Thymus (tissue), 11 donors: Measurements from ENCODE around the gene PSMD9. TPM values are rescaled to one million over a fixed set of nuclear protein-coding genes. Genes with fewer than 3 reads are reported as not detected.
"Not testable (repeated sequence)": the region's sequence is repeated elsewhere in the genome, so short reads cannot be mapped to it uniquely, and the experiment has no call there.

Experiments
- DNase-seq, 9 donors: peaks; one replicate each; pipeline ENCODE4 v3.0.0-alpha.2; 2013; ENCODE audit warnings: low spot score in 9 of 9, low read depth in 6 of 9, missing footprints in 1 of 9
- H3K27ac ChIP-seq, 2 donors: one replicate each; pipeline ENCODE4 v1.5.1; 2013; ENCODE audit warnings: control low read depth in 1 of 2, low read depth in 1 of 2, low read length in 1 of 2, mild to moderate bottlenecking in 1 of 2, moderate library complexity in 1 of 2
- H3K27me3 ChIP-seq, 2 donors: one replicate each; pipeline ENCODE4 v1.5.1; 2013; ENCODE audit warnings: low read length in 1 of 2; ENCODE audit not compliant: control insufficient read depth in 2 of 2, insufficient read depth in 1 of 2
- H3K36me3 ChIP-seq, 2 donors: one replicate each; pipeline ENCODE4 v1.5.1; 2013; ENCODE audit warnings: low read length in 1 of 2, mild to moderate bottlenecking in 1 of 2, moderate library complexity in 1 of 2; ENCODE audit not compliant: control insufficient read depth in 2 of 2, insufficient read depth in 2 of 2
- H3K4me1 ChIP-seq, 2 donors: one replicate each; pipeline ENCODE4 v1.5.1; 2013; ENCODE audit warnings: low read length in 2 of 2; ENCODE audit not compliant: control insufficient read depth in 2 of 2, insufficient read depth in 2 of 2
- H3K4me3 ChIP-seq, 2 donors: one replicate each; pipeline ENCODE4 v1.5.1; 2013; ENCODE audit warnings: low read length in 2 of 2, control low read depth in 1 of 2, mild to moderate bottlenecking in 1 of 2
- H3K9me3 ChIP-seq, 2 donors: one replicate each; pipeline ENCODE4 v1.5.1; 2013; ENCODE audit warnings: low read length in 1 of 2, mild to moderate bottlenecking in 1 of 2; ENCODE audit not compliant: control insufficient read depth in 2 of 2, insufficient read depth in 1 of 2
- WGBS: extraction: QIAGEN DNeasy Blood & Tissue Kit; methylation state at CpG from one replicate; pipeline ENCODE4 v1.1.7; 2013; 5-methylcytosine and 5-hydroxymethylcytosine counted together
- polyA plus RNA-seq: library from polyadenylated mRNA; stranded (reverse); fragments of 200-250 nt; gene quantifications from one replicate; pipeline ENCODE4 v1.2.3, GENCODE V29; 2013
- total RNA-seq: library from RNA; stranded (reverse); fragments of 120-200 nt; gene quantifications from one replicate; pipeline ENCODE4 v1.2.4, GENCODE V29; 2013
- donor health status: healthy.

The PSMD9 gene
- total and polyA plus RNA-seq, 2 donors, result 51.6 to 70.7 TPM

DNA sequence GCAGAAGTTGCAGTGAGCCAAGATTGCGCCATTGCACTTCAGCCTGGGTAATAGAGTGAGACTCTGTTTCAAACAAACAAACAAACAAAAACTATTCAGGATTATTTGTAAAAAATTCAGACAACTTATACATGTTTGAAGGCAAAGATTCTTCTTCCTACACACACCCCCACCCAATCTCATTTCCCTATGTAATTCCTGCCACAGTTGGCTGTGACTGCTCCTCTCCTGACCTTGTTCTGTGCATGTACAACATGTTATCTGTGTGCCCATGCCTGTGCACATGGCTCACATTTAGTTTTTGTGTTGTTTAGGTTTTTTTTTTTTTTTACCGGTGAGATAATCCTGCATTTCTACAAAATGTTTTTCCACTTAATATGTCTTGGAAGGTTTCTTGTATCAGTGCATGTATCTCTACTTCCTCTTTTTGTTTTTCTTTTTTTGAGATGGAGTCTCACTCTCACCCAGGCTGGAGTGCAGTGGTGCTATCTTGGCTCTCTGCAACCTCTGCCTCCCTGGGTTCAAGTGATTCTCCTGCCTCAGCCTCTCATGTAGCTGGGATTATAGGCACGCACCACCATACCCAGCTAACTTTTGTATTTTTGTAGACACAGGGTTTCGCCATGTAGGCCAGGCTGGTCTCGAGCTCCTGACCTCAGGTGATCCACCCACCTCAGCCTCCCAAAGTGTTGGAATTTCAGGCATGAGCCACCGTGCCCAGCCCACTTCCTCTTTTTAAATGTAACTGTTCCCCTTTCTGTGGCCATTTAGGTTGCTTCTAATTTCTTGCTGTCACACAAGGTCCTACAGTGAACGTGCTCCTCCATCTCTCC is 38.5 kb downstream of the PSMD9 start:
- H3K9me3 ChIP-seq, result no peaks in the 10 kb centered on the region
- H3K27ac ChIP-seq, result no peak overlapping the region
- no peak overlapping the region for H3K4me3 ChIP-seq
- DNase-seq, result no peak
- no peaks in the 10 kb centered on the region for H3K27me3 ChIP-seq
- H3K36me3 ChIP-seq, result no peaks in the 10 kb centered on the region
- peaks cover 0 to 4% of the 10 kb centered on the region in 2 donors for H3K4me1 ChIP-seq
- 64% methylated on average over 7 of the region's 7 CpGs for WGBS

DNA sequence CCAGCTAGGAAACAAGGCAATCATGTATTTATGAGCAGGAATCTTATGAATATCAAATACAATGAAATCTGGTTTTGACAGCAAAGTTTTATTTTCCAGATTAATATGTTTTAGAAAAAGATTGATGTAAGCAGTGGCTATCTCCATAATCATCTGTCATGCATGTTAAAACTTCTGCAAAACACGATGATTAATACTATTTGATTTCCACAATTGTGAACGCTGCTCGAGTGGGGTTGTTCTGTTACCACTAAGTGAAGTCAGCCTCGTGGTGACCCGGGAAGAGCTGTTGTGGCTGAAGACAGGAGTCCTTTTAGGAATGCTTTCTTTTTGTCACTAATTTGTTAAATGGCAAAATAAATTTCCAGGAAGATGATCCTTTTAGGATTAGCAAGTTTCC is 39.2 kb downstream of the PSMD9 start:
- Histone ChIP-seq H3K9me3 (no peaks in the 10 kb centered on the region), H3K27ac (no peak overlapping the region), H3K4me1 (peaks cover 0 to 4% of the 10 kb centered on the region in 2 donors), H3K4me3 (no peak overlapping the region), H3K36me3 (no peaks in the 10 kb centered on the region), H3K27me3 (no peaks in the 10 kb centered on the region)
- no peak for DNase-seq
- 47% methylated on average over 5 of the region's 5 CpGs for WGBS

DNA sequence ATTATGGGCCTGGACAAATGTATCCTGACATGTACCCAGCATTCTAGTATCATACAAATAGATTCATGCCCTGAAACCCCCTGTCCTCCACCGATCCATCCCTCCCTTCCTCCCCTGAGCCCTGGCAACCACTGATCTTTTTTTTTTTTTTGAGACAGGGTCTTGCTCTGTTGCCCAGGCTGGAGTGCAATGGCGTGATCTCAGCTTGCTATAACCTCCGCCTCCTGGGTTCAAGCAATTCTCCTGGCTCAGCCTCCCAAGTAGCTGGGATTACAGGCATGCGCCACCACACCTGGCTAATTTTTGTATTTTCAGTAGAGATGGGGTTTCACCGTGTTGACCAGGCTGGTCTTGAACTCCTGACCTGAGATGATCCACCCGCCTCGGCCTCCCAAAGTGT is 41.0 kb downstream of the PSMD9 start:
- H3K27ac ChIP-seq, DNase-seq, H3K27me3 ChIP-seq, H3K36me3 ChIP-seq, H3K4me3 ChIP-seq, H3K9me3 ChIP-seq: not testable (repeated sequence)
- H3K4me1 ChIP-seq, result peaks cover 0 to 16% of the 10 kb centered on the region in 2 donors
- WGBS, result 98% methylated on average over 7 of the region's 7 CpGs

DNA sequence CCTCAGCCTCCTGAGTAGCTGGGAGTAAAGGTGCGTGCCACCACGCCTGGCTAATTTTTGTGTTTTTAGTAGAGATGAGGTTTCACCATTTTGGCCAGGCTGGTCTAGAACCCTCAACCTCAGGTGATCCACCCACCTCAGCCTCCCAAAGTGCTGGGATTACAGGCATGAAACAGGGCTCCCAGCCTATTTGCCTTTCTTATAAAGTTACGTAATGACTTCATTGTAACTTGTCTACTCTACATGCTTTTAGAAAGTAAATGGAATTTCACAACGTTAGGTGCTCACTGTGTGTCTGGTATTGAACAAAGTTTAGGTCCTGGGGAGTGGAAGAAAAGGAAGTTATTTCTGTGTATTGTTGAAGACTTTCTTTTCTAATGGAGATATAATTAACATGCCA is 42.3 kb downstream of the PSMD9 start:
- DNase-seq, result no peak
- Histone ChIP-seq H3K27me3 (no peaks in the 10 kb centered on the region), H3K4me3 (no peak overlapping the region), H3K36me3 (no peaks in the 10 kb centered on the region), H3K9me3 (no peaks in the 10 kb centered on the region), H3K27ac (no peak overlapping the region), H3K4me1 (peaks cover 0 to 16% of the 10 kb centered on the region in 2 donors)
- 97% methylated on average over 4 of the region's 4 CpGs for WGBS

DNA sequence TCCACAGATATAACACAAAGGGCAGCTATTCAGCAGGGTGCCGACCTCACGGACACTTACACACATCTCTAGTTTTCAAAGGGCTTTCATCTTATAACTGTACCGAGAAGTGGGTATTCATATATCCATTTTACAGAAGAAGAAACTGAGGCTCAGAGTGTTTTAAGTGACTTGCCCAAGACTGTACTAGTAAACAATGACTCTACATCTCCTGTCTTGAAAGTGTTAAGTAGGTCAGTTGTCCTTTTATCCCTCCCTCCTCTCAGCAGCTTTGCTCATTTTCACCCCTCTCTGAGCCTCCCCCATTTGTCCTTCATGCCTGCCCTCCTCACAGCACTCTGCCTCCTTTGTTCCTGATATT is 43.6 kb downstream of the PSMD9 start:
- no peaks in the 10 kb centered on the region for H3K9me3 ChIP-seq
- no peak for DNase-seq
- 97% methylated on average over 3 of the region's 3 CpGs for WGBS
- peaks cover 0 to 13% of the 10 kb centered on the region in 2 donors for H3K4me1 ChIP-seq
- H3K36me3 ChIP-seq, result peaks cover 0 to 3% of the 10 kb centered on the region in 2 donors
- no peaks in the 10 kb centered on the region for H3K27me3 ChIP-seq
- H3K4me3 ChIP-seq, result no peak overlapping the region
- H3K27ac ChIP-seq, result no peak overlapping the region

DNA sequence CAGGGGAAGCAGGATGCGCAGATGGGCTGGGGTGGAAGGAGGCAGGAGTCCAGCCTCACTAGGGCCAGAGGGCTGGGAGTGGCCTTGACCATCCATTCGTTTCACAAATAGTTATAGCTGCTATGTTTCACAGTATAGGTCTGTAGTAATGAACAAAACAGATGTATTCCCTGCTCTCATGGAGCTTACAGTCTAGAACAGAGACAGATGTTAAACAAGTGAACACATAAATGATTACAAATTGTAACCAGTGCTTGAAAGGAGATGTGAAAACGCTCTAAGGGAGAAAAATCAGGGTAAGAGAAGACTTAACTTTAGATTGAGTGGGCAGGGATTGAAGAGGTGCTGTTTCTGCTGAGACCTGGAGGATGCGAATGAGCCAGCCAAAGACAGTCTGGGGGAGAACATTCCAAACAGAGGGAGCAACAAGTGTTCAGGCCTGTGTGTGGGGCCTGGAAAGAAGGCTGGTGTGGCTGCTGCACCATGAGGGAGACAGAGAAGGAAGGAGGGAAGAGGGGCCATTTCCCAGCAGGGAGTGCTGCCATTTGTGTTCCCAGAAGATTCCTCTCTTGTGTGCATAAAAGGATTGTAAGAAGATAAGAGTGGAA is 44.4 kb downstream of the PSMD9 start:
- DNase-seq, result no peak
- WGBS, result 99% methylated on average over 4 of the region's 4 CpGs

DNA sequence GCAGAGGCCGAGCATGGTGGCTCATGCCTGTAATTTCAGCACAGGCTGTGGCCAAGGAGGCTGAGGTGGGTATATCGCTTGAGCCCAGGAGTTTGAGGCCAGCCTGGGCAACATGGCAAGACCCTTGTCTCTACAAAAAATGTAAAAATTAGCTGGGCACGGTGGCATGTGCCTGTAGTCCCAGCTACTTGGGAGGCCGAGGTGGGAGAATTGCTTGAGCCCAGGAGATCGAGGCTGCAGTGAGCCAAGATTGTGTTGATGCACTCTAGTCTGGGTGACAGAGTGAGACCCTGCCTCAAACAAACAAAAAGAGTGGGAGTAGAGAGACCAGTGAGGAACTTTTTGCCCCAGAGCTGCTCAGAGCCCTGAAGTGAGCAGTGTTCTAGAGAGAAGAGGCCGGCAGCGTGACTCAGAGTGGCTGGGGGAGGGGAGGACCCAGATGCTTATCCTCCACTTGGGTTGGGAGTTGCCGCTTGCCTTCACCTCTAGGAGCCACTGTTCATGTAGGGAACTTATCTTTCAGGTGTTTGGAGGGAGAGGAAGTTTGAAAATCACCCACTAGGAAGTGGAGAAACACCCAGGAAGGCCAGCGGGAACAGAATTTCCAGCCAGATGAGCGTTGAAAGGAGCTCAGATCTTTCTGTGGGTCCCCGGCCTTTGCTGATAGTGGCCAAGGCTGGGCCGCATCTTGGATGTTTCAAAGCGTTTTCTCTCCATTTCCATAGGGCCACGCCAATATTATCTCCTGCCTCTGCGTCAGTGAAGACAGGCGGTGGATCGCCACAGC is 45.1 kb downstream of the PSMD9 start:
- peaks cover 3 to 15% of the 10 kb centered on the region in 2 donors for H3K4me1 ChIP-seq
- H3K4me3 ChIP-seq, result no peak overlapping the region
- no peak overlapping the region for H3K27ac ChIP-seq
- peaks cover 0 to 4% of the 10 kb centered on the region in 2 donors for H3K9me3 ChIP-seq
- peak in 3 of 9 donors; percentile 15 to 47 (median 20) for DNase-seq
- peaks cover 0 to 6% of the 10 kb centered on the region in 2 donors for H3K36me3 ChIP-seq
- no peaks in the 10 kb centered on the region for H3K27me3 ChIP-seq
- 93% methylated on average over 17 of the region's 17 CpGs for WGBS

More for the DNA sequence above, 44.4 kb downstream of the PSMD9 start:
- Histone ChIP-seq H3K27ac (no peak overlapping the region), H3K36me3 (peaks cover 0 to 6% of the 10 kb centered on the region in 2 donors), H3K9me3 (peaks cover 0 to 3% of the 10 kb centered on the region in 2 donors), H3K27me3 (no peaks in the 10 kb centered on the region), H3K4me1 (peaks cover 3 to 14% of the 10 kb centered on the region in 2 donors), H3K4me3 (no peak overlapping the region)

DNA sequence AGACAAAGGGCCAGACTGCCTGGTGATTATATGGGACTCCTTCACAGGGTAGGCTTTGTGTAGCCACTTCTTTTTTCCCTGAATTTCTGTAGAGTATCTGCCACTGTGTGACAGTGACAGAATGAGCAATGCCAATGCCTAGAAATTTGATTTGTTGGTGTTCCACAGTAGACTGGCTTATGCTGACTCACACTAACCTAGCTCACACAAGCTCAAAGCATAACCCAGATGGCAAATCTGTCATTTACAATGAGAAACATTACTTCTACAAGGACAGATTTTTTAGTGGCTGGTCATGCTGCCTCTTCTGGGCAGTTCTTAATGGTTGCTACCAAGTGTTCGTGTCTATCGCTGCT is 45.7 kb downstream of the PSMD9 start:
- peaks cover 0 to 4% of the 10 kb centered on the region in 2 donors for H3K9me3 ChIP-seq
- no peak for DNase-seq
- peaks cover 3 to 18% of the 10 kb centered on the region in 2 donors for H3K4me1 ChIP-seq
- WGBS, result over 99% methylated on average over 2 of the region's 2 CpGs
- H3K27ac ChIP-seq, result no peak overlapping the region
- H3K4me3 ChIP-seq, result no peak overlapping the region
- H3K36me3 ChIP-seq, result peaks cover 0 to 6% of the 10 kb centered on the region in 2 donors
- no peaks in the 10 kb centered on the region for H3K27me3 ChIP-seq

DNA sequence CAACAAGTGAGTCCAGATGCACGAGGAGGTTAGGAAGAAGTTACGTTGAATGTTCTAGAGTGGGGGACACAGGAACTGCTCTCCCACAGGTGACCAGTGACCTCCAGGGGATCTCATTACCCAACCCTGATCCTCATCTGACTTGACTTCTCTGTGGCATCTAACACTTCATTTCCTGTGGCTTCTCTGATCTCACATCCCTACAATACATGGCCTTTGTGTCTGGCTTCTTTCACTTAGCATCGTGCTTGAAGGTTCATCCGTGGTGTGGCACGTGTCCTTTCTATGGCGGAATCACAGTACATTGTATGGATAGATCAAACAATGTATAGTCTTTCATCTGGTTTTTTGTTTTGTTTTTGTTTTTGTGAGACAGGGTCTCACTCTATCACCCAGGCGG is 49.1 kb downstream of the PSMD9 start:
- peak in 1 of 9 donors; percentile 25 for DNase-seq
- peaks cover 3 to 22% of the 10 kb centered on the region in 2 donors for H3K4me1 ChIP-seq
- WGBS, result 76% methylated on average over 7 of the region's 7 CpGs
- peaks cover 0 to 6% of the 10 kb centered on the region in 2 donors for H3K36me3 ChIP-seq
- H3K27ac ChIP-seq, result no peak overlapping the region
- H3K4me3 ChIP-seq, result no peak overlapping the region
- H3K9me3 ChIP-seq, result peaks cover 0 to 4% of the 10 kb centered on the region in 2 donors
- H3K27me3 ChIP-seq, result no peaks in the 10 kb centered on the region
